Urothelium cell line (cell line): ENCODE results near the gene GNA12.
A peak's percentile ranks its signal among the peaks of the same experiment; 100 is the strongest.
"Not testable (repeated sequence)": the region's sequence is repeated elsewhere in the genome, so short reads cannot be mapped to it uniquely, and the experiment has no call there.

ENCODE experiments used
- DNase-seq: peaks from one replicate; pipeline ENCODE4 v3.0.0; 2011; ENCODE audit warnings: low spot score, mixed read lengths
- FAIRE-seq: peaks from 2 replicates; lab custom pipeline; 2011; peaks lifted over from hg19 to GRCh38; lab: Jason Lieb, UNC

Gene GNA12

DNA sequence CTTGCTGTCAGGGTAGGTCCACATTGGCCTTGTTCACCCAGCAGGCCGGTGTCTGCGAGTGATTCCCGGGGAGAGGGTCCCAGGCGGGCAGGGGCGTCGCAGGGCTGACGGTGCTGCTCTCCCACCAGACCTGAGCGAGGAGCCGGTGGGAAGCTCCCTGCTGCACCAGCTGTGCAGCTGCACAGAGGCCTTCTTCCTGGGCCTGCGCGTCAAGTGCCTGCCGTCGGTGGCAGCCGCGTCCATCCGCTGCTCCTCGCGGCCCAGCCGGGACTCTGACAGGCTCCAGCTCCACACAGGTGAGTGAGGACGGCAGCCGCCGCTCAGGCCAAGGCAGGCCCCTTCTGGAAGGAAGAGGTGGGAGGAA lies 141.5 kb downstream of the GNA12 start:
- FAIRE-seq = peak; percentile 59
- no peak for DNase-seq

DNA sequence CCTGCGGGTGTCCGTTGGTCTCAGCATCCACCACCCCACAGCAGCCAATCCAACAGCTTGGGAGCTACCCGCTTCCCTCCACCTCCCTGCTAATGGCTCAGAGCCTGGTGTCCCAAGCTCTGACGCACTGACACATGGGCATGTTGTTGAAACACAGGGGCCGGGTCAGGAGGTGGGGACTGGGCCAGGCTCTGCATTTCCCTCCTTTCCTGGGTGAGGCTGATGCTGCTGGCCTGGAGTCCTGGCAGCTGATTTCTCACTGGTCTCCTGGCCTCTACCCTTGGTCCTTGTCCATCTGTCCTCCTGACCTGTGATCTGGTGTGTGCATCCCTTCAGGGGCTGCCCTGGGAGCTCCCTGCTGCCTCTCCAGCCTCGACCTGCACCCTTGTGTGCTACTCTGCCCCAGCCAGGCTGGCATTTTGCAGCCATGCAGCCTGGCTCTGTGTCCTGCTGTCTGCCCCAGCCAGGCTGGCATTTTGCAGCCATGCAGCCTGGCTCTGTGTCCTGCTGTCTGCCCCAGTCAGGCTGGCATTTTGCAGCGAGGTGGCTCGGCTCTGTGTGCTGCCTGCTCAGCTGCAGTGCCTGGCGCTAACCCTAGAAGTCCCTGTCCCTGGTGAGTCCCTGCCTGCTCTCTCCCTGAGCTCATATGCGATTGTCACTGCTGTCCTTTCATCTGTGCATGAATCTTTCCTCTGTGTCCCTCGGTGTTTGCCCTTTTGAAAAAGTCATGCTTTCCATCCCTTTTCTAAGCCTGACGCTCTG lies 142.1 kb downstream of the GNA12 start:
- peak; percentile 99 for FAIRE-seq
- no peak for DNase-seq

DNA sequence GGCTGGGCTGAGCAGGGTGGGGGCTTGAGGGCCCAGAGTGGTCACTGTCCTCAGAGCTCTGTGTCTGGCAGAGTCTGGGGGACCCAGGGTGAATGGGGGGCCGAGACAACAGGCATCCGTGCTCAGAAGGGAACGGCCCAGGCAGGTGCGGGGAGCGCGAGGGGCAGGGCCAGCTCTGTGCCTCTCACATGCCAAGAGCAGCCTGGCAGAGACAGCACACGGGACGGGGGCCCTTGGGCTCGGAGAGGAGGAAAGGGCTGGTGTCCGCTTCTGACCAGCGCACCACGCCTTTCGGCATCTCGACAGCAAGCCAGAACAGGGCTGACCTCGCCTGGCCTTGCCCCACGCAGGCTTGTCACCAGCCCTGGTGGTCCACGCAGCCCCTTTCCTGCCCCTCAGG lies 142.7 kb downstream of the GNA12 start:
- FAIRE-seq (no peak), DNase-seq (no peak)

DNA sequence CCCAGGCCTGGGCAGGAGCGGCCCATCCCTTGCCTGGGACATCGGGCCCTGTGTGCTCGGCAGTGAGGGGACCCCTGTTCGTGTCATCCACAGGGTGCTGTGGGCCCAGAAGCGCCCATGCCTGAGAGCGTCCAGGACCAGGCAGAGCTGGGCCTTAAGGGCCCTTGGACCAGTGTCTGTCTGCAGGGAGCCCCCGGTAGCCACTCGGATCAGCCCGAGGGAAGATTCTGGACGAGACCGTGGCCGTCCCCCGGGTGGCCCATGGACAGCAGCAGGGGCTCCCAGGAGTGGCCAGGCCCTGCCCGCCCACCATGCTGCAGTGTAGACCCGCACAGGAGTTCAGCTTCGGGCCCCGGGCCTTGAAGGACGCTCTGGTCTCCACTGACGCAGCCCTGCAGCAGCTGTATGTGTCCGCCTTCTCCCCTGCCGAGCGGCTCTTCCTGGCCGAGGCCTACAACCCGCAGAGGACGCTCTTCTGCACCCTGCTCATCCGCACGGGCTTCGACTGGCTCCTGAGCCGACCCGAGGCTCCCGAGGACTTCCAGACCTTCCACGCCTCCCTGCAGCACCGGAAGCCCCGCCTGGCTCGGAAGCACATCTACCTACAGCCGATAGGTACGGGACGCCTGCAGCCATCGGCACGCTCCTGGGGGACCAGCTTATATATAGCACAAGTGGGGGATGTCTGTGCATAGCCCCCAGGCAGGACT lies 143.8 kb downstream of the GNA12 start:
- FAIRE-seq = peak; percentile 27
- DNase-seq = no peak

DNA sequence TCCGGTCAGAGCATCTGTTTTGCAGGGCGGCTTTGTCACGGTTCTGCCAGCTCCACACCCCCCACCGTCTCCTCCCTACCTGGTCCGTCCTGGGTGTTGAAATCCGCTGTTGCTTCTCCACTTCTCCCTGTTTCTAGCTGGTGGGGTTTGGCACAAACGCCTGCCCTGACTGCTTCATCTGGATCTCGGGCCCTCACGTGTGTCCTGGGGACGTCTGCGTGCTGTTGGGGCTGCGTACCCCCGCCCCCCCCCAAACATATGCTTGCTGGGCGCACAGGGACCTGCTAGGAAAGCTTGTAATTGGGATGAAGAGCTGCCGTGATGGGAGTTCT lies 144.9 kb downstream of the GNA12 start:
- no peak for DNase-seq

DNA sequence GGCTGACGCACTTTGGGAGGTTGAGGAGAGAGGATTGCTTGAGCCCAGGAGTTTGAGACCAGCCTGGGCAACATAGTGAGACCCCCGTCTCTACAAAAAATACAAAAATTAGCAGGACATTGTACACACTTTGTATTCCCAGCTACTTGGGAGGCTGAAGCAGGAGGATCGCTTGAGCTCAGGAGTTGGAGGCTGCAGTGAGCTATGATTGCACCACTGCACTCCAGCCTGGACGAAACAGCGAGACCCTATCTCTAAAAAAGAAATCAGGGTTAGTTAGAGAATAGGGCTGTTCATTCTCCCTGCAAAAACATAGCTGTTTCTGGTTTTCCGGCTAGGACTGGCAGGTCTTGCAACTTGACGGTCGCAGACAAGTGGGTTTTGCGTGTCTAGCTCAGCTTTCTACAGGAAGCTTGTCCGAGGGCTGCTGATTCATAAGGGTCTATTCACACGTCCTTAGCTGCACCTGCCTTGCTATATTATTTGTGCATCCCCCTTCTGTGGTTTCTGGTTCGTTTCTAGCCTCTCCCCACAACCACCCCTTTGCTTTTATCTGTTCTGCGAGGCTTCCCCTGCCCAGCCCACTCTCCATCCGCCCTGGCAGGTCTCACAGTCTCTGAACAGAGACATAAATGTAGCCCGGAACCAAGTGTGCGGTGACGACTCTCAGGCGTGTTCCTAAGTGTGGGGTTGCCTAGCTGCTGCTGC lies 145.4 kb downstream of the GNA12 start:
- no peak for FAIRE-seq
- no peak for DNase-seq

More for the DNA sequence above, 144.9 kb downstream of the GNA12 start:
- peak; percentile 82 for FAIRE-seq

DNA sequence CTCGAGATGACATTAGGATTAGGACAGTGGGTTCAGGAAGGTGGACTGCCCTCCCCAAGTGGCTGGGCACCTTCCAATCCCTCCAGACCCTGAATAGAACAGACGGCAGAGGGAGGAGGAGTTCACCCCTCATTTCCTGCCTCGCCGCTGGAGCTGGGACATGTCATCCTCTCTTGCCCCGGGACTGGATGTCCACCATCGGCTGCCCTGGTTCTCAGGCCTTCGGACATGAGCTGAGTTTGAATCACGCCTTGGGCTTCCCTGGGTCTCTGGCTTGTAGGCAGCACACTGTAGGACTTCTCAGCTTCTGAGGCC lies 150.0 kb downstream of the GNA12 start:
- DNase-seq, FAIRE-seq: not testable (repeated sequence)

DNA sequence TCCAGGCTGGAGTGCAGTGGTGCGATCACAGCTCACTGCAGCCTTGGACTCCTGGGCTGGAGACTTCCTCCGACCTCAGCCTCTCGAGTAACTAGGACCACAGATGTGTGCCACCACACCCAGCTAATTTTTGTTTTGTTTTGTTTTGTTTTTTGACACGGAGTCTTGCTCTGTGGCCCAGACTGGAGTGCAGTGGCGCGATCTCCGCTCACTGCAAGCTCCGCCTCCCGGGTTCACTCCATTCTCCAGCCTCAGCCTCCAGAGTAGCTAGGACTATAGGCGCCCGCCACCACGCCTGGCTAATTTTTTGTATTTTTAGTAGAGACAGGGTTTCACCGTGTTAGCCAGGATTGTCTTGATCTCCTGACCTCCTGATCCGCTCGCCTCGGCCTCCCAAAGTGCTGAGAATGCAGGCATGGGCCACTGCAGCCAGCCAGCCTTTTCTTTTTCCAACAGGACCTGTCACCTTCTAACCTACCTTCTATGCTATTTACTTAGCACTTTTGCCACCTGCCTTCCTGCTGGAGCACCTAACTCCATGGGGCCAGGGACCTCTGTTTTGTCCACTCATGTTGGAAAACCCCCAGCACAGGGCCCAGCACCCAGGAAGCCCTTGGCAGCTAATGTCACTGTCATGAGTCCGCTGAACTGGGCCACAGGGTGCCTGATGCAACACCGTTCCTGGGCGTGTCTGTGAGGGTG lies 150.5 kb downstream of the GNA12 start:
- not testable (repeated sequence) for DNase-seq
- peak; percentile 100 for FAIRE-seq

DNA sequence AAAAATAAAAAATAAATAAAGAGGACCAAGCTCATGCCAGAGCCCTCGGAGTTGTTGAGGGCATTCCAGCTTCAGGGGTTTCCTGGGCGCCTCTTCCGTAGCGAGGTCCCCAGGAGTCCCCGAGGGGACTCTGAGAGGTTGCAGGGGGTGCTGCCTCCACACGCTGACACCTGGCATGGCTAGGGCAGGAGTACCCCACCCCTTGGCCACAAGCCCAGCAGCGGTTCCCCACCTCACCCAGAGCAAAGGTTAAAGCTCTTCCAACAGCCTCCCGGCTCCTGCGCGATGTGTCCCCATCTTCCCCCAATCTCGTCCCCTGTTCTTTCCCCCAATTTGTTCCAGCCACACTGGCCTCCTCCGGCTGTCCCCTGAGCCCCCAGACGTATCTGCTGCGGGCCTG lies 151.6 kb downstream of the GNA12 start:
- FAIRE-seq = no peak
- DNase-seq = no peak

DNA sequence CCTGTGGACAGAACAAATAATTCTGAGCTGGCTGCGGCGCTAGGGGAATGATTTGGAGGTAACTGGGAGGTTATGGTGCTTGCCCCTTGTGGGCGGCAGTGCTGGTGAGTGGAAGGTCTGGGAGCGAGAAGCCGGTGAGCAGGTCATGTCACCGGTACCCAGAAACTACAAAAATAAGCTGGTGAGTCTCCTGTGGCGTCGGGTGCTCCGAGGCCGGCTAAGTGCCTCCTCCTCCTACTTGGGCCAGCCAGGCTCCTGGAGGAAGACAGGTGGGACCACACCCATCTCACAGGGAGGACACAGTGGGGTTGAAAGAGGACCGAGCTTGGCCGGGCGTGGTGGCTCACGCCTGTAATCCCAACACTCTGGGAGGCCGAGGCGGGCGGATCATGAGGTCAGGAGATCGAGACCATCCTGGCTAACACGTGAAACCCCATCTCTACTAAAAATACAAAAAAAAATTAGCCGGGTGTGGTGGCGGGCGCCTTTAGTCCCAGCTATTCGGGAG lies 152.1 kb downstream of the GNA12 start:
- peak; percentile 32 for FAIRE-seq
- DNase-seq = not testable (repeated sequence)

DNA sequence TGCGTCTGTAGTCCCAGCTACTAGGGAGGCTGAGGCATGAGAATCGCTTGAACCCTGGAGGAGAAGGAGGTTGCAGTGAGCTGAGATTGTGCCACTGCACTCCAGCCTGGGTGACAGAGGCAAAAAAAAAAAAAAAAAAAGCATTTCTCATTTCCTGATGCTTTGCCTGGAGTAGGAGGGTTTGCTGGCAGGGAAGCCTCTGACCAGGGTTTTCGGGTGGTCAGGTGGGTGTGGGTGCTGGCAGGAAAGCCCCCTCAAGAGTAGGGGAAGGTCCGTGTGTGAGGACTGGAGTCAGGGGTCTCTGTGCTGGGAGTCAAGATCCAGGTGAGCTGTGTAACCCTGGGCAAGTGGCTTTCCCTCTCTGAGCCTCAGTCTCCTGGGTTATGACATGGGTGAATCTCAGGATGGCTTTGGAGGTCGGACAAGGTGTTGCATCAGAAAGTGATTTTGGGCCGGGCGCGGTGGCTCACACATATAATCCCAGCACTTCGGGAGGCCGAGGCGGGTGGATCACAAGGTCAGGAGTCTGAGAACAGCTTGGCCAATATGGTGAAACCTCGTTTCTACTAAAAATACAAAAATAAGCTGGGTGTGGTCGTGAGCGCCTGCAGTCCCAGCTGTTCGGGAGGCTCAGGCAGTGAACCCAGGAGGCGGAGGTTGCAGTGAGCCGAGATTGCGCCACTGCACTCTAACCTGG lies 152.9 kb downstream of the GNA12 start:
- FAIRE-seq = no peak
- DNase-seq = no peak

DNA sequence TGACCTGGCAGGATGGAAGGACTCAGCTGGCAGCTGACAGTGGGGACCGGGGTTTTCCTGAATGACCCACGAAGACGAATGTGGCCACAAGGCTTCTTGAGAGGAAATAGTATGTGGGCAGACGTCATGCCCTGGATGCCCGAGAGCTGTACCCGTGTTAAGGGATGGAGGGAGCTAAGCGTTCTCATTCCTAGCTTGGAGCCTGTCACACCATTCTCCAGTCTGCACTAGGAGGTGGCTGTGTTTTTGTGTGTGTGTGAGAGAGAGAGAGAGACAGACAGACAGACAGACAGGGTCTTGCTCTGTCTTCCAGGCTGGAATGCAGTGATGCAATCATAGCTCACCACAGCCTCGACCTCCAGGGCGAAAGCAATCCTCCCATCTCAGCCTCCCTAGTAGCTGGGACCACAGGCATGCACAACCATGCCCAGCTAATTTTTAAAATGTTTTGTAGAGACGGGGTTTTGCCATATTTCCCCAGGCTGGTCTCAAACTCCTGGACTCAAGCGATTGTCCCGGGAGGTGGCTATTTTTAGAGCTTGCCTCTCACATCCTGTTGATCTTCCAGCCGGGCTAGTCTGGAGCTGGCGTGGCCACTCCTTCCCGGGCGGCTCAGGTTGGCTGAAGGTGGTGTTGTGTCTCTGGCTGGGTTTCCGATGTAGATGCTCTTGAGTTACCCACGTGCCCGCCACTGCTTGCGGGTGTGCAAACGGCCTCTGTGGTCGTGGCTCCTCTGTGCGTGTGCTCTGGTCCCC lies 154.0 kb downstream of the GNA12 start:
- DNase-seq = peak; percentile 95
- FAIRE-seq = peak; percentile 99

DNA sequence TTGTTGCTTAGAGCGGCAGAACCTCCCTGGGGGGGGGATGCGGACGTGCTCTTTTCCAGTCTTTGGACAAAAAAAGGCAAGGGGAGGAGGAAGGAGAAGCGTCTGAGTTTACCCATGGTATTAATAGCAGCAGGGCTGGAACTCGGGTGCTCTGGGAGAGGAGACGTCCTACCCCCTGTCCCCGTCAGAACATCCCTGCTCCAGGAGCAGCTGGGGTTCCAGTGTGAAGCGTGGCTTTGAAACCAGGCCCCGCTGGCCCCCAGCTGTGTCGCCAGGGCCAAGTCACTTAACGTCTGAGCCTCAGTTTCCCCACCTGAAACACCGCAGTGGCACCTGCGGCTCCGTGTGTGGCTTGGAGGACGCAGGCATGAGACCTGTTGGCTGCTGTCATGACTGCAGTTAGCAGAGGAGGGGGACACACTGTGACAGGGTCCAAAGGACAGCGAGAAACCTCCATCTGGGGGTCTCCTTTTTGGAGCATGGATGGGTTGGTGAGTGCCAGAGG lies 154.7 kb downstream of the GNA12 start:
- no peak for FAIRE-seq
- no peak for DNase-seq

DNA sequence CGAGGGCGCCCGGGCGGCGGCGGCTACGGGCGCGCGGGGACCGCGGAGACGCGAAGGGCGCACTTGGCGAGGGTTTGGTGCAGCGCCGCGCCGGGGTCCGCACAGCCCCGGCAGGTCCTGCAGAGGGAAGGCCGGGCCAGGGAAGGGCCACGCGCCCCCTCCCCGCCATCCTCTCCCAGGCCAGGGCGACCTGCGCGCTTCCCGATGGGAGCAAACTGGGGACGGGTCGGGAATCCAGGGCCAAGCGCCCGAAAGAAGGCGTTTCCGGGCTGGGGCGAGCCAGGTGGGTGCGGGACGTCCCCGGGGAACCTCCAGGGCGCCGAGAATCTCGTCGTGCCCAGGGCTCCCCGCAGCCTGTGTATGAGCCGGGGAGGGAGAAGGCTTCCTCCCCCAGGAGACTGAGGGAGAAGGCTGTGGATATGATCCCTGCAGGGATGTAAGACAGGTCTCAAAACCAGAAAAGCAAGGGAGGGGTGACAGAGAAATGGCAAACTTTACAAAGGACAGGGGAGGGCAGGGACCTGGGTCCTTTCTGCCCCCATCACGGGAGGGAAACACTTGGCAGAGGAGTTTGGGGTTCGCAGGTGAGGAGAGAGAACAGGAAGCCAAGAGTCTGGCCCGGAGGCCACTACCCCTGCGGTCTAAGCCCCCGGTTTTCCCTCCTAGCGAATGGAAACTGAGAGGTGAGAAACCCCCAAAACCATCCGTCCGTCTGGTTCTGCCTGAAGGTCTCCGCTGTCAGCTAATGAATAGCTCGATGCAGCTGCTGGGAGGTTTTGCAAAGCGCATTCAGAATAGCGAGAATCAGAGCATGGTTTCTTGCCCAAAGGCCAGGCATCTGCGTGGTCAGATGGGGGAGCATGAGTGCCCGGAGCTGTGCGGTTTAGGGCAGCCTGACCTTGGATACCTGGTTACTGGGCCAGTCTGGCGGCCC lies 155.4 kb downstream of the GNA12 start:
- peak; percentile 85 for FAIRE-seq
- DNase-seq = no peak

DNA sequence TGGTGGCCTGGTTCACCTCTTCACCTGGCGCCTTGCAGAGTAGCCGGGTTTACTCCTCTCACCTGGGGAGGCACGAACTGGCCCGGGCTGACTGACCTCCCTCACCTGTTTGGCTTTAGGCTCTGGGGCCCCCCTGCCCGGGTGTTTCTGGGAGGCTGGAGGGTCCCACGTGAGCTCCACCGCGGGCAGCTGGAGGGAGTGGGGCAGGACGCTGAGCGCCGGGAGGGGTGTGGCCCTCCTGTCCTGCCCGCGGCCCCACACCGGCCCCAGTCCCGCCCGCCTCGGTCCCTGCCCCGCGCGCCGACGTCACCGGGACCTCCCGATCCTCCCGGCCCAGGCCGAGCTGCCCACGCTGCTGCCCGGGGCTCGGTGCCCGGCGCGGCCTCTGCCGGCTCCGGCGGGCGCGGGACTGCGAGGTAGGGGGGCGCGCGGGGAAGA lies 156.2 kb downstream of the GNA12 start, which contains the start of gene AMZ1:
AMZ1 (plus strand) TSS at position 322 of the 438 bp plus-strand sequence. CDS start 12,250 bp downstream, outside the sequence.
- FAIRE-seq (no peak), DNase-seq (no peak)

DNA sequence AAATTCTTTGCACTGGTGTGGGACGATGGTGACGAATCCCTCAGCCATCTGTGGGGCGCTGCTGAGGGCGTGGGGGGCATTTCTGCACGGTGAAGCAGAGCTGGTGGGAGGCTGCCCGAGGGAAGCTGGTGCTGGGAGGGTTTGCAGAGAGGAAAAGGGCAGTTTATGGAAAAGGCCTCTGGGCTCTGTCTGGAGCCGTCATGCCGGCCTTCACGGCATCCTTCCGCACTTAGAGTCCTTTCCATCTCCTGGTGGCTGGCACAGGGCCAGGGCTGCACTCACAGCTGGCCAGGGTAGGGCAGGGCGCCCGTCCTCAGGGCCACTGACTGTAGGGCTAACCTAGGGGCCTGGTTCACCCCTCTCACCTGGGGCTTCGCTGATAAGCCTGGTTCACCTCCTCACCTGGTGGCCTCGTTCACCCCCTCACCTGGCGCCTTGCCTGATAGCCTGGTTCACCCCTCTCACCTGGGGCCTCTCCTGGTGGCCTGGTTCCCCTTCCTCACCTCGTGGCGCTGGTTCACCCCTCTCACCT lies 156.7 kb downstream of the GNA12 start:
- FAIRE-seq = peak; percentile 97
- peak; percentile 88 for DNase-seq

DNA sequence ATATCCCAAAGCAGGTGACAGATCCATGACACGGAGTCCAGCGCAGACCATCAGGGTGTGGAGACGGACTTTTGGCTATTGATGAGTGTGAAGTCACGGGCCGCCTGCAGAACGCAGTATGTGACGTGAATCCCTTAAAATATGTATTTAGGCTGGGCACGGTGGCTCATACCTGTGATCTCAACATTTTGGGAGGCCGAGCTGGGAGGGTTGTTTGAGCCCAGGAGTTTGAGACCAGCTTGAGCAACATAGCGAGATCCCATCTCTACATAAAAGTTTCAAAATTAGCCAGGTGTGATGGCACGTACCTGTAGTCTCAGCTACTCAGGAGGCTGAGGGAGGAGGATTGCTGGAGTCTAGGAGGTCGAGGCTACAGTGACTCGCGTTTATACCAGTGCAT lies 158.0 kb downstream of the GNA12 start:
- peak; percentile 92 for FAIRE-seq
- no peak for DNase-seq

DNA sequence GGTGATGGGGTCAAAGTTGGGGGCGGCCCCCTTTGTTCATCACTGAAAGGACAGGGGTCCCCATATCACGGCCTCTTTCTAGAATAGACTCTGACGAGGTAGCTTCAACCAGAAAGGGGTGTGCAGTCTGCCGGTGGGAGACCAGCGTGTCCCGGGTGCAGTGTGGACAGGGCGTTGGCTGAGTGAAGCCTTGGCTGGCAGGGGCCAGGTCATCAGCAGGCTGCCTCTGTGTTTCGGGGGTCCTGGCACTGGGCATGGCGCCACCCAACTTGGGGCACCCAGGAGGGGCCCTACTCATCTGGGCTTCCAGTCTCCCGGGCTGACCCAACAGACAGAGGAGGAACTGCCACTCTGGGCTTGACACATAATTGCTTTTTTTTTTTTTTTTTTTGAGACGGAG lies 159.6 kb downstream of the GNA12 start:
- FAIRE-seq = peak; percentile 50
- DNase-seq = no peak
